Pancreas (tissue), 10 donors: Measurements from ENCODE around the gene DSTN. TPM values are rescaled to one million over a fixed set of nuclear protein-coding genes. Genes with fewer than 3 reads are reported as not detected.
A peak's percentile ranks its signal among the peaks of the same experiment; 100 is the strongest.

Source experiments
- ATAC-seq, 4 donors: fragments of 200-7000 bp; cut with Tn5 transposase; one replicate each; pipeline versions ENCODE4 v1.8.0 to v1.9.1; 2020; ENCODE audit warnings: mild to moderate bottlenecking in 4 of 4, moderate library complexity in 4 of 4
- DNase-seq, 6 donors: peaks; one replicate each; pipeline ENCODE4 v3.0.0-alpha.2; 2020
- FAIRE-seq: peaks from 2 replicates; lab custom pipeline; 2012; peaks lifted over from hg19 to GRCh38; lab: Jason Lieb, UNC
- H3K27ac ChIP-seq, 4 donors: fragments of 200-600 bp; sonication (generic); 1 replicate in 3 of 4; 2 replicates in 1 of 4; pipeline versions ENCODE4 v1.5.0 to v1.8.0; 2020
- H3K27me3 ChIP-seq, 4 donors: fragments of 200-600 bp; one replicate each; pipeline ENCODE4 v1.8.0; 2021
- H3K36me3 ChIP-seq, 3 donors: fragments of 200-600 bp; sonication (generic) in 1 of 3; one replicate each; pipeline versions ENCODE4 v1.5.0 to v1.8.0; 2020 to 2021
- H3K4me1 ChIP-seq, 3 donors: fragments of 200-600 bp; one replicate each; pipeline ENCODE4 v1.8.0; 2021
- H3K4me3 ChIP-seq, 4 donors: fragments of 200-600 bp; sonication (generic) in 2 of 4; one replicate each; pipeline versions ENCODE4 v1.5.0 to v1.8.0; 2020 to 2021
- H3K9me3 ChIP-seq, 4 donors: fragments of 200-600 bp; one replicate each; pipeline ENCODE4 v1.8.0; 2021
- WGBS, 2 donors: extraction: QIAGEN DNeasy Blood & Tissue Kit; methylation state at CpG; one replicate each; pipeline ENCODE4 v1.1.7; 2013; 5-methylcytosine and 5-hydroxymethylcytosine counted together
- intact Hi-C, 3 donors: fragments of 100-400 bp; cut with DNase I; formaldehyde crosslinking; loops; one replicate each; pipeline versions ENCODE4 v1.11.1 to v1.14.2; 2022
- polyA plus RNA-seq, 2 donors: library from polyadenylated mRNA; stranded (reverse); fragments of 200-250 nt; gene quantifications; one replicate each; pipeline ENCODE4 v1.2.3, GENCODE V29; 2013
- total RNA-seq, 6 donors: library from RNA; stranded (reverse); fragmentation: NEBNext Ultra II Directional in 4 of 6; extraction: Animal tissue kit (Norgen Biotek cat#: 25700) in 4 of 6; gene quantifications; one replicate each; pipeline versions ENCODE4 v1.2.1 to v1.2.4, GENCODE V29; 2021 to 2023
- TF ChIP-seq, protein P1 (sequence below), 4 donors: fragments of 200-600 bp; sonication (generic) in 3 of 4; IDR thresholded peaks; one replicate each; pipeline versions ENCODE4 v1.5.0 to v1.8.0; 2021; ENCODE audit warnings: antibody characterized with exemption in 4 of 4
- donor health status: healthy with polysubstance abuse.
- donor health status: DM: no; HTN: no; CAD: no; lungs with moderate emphysema.
- donor health status: DM: no; HTN: no; CAD: no.
- donor health status: control.
- donor health status: control.
- donor health status: Bipolar disorder and iron deficiency.
- donor health status: DM: yes; HTN: yes; CAD: no.
- donor health status: DM: no; HTN: no; CAD: no.
- donor health status: DM: no; HTN: no; CAD: no.
- donor health status: DM: yes; HTN: yes; CAD: no.

Gene DSTN
- total and polyA plus RNA-seq, 8 donors = 138 to 242 (median 182) TPM

DNA sequence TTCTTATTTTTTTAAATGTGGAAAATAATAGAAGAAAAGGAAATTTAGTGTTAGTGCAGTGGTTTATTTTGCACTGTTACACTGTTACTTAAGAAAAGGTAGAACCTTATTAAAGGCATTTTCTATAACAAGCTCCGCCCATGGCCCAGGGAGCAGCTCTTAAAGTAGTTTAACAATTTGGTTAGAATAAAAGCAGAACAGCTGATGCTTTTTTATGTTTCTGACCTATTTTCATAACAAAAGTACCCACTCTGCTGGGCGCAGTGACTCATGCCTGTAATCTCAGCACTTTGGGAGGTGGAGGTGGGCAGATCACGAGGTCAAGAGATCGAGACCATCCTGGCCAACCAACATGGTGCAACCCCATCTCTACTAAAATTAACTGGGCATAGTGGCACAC lies 32.6 kb downstream of the DSTN start:
- intact Hi-C loops = no loop called here
- H3K27ac ChIP-seq = no peak overlapping the region
- H3K36me3 ChIP-seq = peaks cover 0 to 27% (median 0%) of the 10 kb centered on the region in 3 donors
- TF ChIP-seq, protein P1, sequence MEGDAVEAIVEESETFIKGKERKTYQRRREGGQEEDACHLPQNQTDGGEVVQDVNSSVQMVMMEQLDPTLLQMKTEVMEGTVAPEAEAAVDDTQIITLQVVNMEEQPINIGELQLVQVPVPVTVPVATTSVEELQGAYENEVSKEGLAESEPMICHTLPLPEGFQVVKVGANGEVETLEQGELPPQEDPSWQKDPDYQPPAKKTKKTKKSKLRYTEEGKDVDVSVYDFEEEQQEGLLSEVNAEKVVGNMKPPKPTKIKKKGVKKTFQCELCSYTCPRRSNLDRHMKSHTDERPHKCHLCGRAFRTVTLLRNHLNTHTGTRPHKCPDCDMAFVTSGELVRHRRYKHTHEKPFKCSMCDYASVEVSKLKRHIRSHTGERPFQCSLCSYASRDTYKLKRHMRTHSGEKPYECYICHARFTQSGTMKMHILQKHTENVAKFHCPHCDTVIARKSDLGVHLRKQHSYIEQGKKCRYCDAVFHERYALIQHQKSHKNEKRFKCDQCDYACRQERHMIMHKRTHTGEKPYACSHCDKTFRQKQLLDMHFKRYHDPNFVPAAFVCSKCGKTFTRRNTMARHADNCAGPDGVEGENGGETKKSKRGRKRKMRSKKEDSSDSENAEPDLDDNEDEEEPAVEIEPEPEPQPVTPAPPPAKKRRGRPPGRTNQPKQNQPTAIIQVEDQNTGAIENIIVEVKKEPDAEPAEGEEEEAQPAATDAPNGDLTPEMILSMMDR (IDR thresholded peaks at IDR 0.05) = no peak
- FAIRE-seq (no peak), DNase-seq (no peak), ATAC-seq (no peak)
- H3K9me3 ChIP-seq = no peaks in the 10 kb centered on the region
- peaks cover 56 to 59% (median 57%) of the 10 kb centered on the region in 3 donors for H3K4me1 ChIP-seq
- H3K27me3 ChIP-seq = no peaks in the 10 kb centered on the region
- WGBS, 2 donors = 89 to 96% methylated on average over 4 of the region's 4 CpGs
- no peak overlapping the region for H3K4me3 ChIP-seq

DNA sequence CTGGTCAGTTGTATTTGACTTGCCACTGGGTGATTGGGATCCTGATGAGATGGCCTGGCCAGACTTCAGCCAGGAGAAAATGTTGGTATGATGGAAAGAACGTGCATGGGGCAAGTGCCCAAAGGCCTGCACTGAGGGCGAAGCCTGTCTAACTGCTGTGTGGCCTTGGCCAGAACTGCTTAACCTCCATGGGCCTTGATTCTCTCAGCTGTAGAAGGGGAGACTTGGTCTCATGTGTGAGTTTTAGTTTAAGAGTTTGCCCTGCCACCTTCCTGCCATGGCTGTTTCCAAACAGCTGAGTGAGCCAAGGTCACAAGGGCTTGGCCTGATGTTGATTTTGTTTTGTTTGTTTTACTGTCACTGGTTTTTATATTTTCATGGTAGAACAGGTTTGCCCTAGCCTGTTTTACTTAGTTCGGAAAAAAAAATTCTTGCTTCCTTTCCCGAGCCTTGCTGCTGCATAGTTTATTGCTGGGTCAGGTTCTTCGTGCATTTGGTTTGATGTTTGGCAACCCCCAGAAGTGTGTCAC lies 35.3 kb downstream of the DSTN start:
- Histone ChIP-seq H3K27ac (peak overlapping the region in 2 of 4 donors; percentile 52 to 57), H3K36me3 (peaks cover 0 to 23% (median 0%) of the 10 kb centered on the region in 3 donors), H3K4me1 (peaks cover 45 to 53% (median 51%) of the 10 kb centered on the region in 3 donors), H3K9me3 (no peaks in the 10 kb centered on the region), H3K27me3 (no peaks in the 10 kb centered on the region), H3K4me3 (no peak overlapping the region)
- intact Hi-C loops = no loop called here
- DNase-seq (peak in 4 of 6 donors; percentile 51 to 78 (median 73)), FAIRE-seq (no peak), ATAC-seq (peak; percentile 79 to 89 (median 84))
- WGBS, 2 donors = 10 to 11% methylated on average over 5 of the region's 5 CpGs
- TF ChIP-seq, protein P1 (IDR thresholded peaks at IDR 0.05) = no peak

DNA sequence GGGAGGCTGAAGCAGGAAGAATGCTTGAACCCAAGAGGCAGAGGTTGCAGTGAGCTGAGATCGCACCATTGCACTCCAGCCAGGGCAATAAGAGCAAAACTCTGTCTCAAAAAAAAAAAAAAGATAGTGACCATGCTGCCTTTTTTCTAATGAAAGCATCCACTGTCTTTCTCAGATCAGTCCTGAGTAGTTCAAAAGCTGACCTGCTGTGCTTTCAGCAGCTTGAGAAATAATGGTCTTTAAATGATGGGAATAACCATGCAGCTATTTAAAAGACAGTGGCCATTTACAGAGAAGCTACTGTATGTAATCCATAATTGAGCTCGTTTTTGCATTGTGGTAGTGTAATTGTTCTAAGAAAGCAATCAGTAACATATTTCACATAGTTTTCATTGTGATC lies 36.1 kb downstream of the DSTN start:
- H3K27ac ChIP-seq = peak overlapping the region in 2 of 4 donors; percentile 40 to 57
- H3K27me3 ChIP-seq = no peaks in the 10 kb centered on the region
- H3K4me1 ChIP-seq = peaks cover 45 to 55% (median 51%) of the 10 kb centered on the region in 3 donors
- 37 to 42% methylated on average over 2 of the region's 2 CpGs for WGBS, 2 donors
- H3K9me3 ChIP-seq = no peaks in the 10 kb centered on the region
- FAIRE-seq = no peak
- intact Hi-C loops = no loop called here
- TF ChIP-seq, protein P1 (IDR thresholded peaks at IDR 0.05) = no peak
- DNase-seq = no peak
- no peak overlapping the region for H3K4me3 ChIP-seq
- no peak for ATAC-seq
- peaks cover 0 to 19% (median 0%) of the 10 kb centered on the region in 3 donors for H3K36me3 ChIP-seq

DNA sequence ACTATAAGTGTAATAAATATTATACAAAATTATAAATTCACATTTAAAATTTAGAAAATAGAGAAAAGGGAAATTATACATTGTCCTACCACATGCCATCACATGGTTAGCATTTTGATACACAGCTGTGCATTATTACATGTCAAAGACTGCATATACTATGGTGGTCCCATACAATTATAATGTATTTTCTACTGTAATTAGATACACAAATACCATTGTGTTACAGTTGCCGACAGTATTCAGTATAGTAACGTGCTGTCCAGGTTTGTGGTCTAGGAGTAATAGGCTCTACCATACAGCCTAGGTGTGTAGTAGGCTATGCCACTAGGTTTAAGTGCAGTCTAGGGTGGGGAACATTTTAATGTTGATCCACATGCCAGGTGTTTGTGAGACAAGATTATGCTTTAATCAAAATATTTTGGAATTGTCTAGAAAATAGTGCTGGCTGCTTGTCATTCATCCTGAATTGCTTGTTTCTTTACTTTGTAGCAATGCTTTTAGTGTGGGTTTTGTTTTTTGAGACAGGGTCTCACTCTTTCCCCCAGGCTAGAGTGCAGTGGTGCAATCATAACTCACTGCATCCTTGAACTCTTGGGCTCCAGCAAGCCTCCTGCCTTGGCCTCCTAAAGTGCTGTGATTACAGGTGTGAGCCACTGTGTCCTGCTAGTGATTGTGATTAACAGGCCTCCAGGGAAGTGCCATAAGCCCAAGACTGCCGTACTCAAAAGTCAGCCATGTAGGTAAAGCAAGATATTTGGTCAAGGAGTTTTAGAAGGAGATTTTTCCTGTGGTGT lies 39.0 kb downstream of the DSTN start:
- DNase-seq (no peak), FAIRE-seq (no peak), ATAC-seq (no peak)
- intact Hi-C loops = no loop called here
- Histone ChIP-seq H3K27ac (peak overlapping the region in 2 of 4 donors; percentile 1 to 4), H3K4me1 (peaks cover 39 to 51% (median 40%) of the 10 kb centered on the region in 3 donors), H3K4me3 (no peak overlapping the region), H3K27me3 (no peaks in the 10 kb centered on the region), H3K36me3 (peaks cover 0 to 7% (median 3%) of the 10 kb centered on the region in 3 donors), H3K9me3 (no peaks in the 10 kb centered on the region)
- WGBS, 2 donors = 61% methylated on average over 3 of the region's 3 CpGs
- TF ChIP-seq, protein P1 (IDR thresholded peaks at IDR 0.05) = no peak
